PC-3 (cell line): ENCODE data around the gene CCDC200.
"Not testable (repeated sequence)": the region's sequence is repeated elsewhere in the genome, so short reads cannot be mapped to it uniquely, and the experiment has no call there.

Experiments
- CTCF ChIP-seq: fragments of 300-600 bp; sonication (generic); conservative IDR thresholded peaks from 2 replicates; pipeline ENCODE4 v1.5.1; 2017; ENCODE audit warnings: antibody characterized with exemption, low read depth, mild to moderate bottlenecking, low read length
- EZH2 ChIP-seq: fragments of 300-600 bp; sonication (generic); IDR thresholded peaks from one replicate; pipeline ENCODE4 v1.6.1; 2017; ENCODE audit warnings: antibody characterized with exemption, mild to moderate bottlenecking, low read length; ENCODE audit not compliant: unreplicated experiment

- TF ChIP-seq CTCF, EZH2: not testable (repeated sequence)
Measured at GRCh38 chr17:43186656-43187055, 41.8 kb downstream of the CCDC200 start.
